ENCODE data around the gene SLC16A5.

DNA sequence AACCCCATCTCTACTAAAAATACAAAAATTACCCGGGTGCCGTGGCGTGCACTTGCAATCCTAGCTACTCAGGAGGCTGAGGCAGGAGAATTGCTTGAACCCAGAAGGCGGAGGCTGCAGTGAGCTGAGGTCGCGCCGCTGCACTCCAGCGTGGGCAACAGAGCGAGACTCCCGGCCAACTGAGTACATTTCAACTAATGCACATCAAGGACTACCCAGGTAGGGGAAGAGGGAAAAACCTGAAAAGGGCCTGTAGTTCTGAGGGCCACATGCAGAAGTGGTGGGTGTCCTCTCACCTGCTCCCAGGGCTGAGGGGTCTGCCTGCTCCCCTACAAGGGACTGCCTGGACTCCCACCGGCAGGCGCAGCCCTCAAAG is 584 bp upstream of the SLC16A5 start:
- TF ChIP-seq, protein P1, sequence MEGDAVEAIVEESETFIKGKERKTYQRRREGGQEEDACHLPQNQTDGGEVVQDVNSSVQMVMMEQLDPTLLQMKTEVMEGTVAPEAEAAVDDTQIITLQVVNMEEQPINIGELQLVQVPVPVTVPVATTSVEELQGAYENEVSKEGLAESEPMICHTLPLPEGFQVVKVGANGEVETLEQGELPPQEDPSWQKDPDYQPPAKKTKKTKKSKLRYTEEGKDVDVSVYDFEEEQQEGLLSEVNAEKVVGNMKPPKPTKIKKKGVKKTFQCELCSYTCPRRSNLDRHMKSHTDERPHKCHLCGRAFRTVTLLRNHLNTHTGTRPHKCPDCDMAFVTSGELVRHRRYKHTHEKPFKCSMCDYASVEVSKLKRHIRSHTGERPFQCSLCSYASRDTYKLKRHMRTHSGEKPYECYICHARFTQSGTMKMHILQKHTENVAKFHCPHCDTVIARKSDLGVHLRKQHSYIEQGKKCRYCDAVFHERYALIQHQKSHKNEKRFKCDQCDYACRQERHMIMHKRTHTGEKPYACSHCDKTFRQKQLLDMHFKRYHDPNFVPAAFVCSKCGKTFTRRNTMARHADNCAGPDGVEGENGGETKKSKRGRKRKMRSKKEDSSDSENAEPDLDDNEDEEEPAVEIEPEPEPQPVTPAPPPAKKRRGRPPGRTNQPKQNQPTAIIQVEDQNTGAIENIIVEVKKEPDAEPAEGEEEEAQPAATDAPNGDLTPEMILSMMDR (IDR thresholded peaks at IDR 0.05), result no peak
- no peak for TF ChIP-seq POLR2A (IDR thresholded peaks at IDR 0.05)
